Embryonic facial prominence (tissue), 1 donor: ENCODE results near the gene IQSEC3.
"Not testable (repeated sequence)": the region's sequence is repeated elsewhere in the genome, so short reads cannot be mapped to it uniquely, and the experiment has no call there.

Experiments used
- DNase-seq: peaks from one replicate; pipeline ENCODE4 v3.0.0-alpha.2; 2016; ENCODE audit errors: extremely low spot score

The IQSEC3 gene

DNA sequence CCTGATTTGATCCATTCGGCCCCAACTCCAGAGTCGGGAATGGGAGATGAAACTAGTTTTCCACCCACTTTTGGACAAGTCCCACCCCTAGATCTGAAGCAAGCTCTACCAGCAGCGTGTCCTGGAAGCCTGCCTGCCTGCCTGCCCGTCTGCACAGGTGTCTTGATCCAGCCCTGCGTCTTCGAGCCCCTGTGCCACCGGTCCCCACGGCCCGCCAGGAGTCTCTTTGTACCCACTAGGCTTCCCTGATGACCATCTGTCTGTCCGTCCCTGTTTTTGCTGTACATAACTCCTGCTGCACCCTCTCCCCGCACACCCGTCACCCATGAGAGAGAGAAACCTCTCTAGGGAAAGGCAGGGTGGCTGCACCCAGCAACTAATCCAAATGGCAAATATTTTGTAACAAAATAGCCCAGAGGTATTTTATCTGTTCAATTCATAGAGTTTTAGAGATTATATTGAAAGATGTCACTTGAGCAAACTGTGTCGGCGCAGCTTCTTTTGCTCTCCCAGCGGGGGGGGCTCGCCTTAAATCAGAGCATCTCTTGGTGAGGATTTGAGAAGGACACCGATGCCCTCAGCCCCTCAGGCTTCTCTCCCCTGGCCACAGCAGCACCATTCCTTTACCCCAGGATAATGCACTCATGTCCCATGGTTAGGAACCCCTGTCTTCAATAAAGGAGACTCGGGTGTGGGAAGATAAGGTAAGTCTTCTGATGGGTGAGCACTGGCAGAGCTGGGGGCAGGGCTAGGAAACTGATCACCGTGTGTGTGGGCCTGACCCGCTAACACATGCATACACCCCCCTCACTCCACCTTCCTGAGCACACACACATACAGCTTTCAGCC is 111.6 kb downstream of the IQSEC3 start:
- no peak for DNase-seq

DNA sequence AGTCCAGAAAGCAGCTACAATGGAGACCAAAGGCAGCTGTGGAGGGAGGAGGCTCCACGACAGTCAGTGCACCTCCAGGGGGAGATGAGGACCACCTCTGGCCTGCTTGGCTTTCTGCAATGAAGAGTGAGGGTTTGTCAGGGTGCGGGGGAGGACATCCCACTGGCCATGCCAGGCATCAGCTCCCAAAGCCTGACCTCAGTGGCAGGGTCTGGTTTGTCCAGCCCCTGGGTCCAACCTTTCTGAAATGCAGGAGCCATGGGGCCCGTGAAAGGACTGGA is 112.2 kb downstream of the IQSEC3 start:
- DNase-seq, result no peak

DNA sequence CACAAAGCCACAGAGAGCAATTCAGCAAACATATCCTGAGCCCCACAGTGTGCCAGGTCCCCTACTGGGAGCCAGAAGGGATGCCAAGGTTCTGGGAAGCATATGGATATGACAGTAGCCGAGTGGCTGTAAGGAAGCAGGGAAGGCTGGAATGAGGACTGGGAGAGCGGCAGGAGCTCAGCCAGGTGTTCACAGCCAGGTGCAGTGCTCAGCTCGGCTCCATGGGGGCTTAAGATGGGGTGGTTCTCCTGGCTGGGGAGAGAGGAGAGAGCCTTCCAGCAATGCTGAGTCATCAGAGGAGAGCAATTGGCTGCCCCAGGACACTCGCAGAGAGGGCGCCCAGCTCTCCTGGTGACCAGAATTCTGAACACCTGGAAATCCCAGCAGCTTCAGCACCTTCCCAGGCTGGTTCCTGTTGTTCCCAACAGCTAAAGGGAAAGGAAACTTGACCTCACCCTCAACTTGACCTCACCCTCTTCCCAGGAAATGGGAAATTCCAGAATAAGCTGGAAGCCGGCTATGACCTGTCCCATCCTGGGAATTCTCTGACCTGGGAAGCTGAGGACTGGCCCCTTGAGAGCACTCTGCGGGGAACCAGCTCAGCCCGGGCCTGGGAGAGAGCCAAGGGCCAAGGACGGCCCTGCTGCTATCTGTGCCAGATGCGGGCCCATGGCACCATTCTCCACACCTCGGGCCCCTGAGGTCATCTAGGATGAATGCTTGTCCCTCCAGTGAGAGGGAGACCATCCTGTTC is 112.7 kb downstream of the IQSEC3 start:
- no peak for DNase-seq

DNA sequence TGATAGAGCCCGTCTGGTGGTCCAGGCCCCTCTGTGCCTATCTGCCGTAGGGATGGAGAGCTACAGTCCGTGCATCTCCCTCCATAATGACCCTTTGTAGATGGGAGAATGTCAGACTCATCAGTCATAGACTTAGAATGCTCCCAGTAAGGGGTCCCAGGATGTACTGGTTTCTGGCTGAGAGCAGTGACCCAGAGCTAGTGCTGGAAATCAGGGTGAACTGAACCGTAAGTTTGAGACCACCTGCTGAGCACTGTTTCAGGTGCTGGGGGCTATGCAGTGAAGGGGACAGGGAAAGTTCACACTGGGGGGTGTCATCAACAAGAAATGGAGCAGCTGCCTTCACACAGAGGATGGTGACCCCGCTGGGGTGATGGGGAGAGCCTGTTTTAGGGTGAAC is 113.3 kb downstream of the IQSEC3 start:
- no peak for DNase-seq

DNA sequence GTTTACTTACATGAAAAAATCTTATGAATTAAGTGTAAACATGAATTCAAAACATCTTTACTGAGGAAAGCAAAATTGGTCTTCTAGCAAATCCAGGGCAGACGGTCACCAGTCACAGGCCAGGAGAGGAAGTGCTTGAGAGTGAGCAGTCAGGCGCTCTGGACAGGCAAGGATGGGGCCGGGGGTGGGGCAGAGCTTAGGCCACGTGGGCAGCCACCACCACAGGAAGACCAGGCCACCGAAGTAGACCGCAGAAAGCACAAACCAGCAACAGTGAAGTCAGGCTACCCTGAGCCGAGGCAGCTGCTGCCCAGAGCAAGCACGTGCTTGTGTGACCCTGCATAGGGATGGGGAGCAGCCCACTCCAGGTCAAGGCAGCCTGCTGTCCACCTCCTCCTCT is 113.9 kb downstream of the IQSEC3 start:
- DNase-seq, result no peak

DNA sequence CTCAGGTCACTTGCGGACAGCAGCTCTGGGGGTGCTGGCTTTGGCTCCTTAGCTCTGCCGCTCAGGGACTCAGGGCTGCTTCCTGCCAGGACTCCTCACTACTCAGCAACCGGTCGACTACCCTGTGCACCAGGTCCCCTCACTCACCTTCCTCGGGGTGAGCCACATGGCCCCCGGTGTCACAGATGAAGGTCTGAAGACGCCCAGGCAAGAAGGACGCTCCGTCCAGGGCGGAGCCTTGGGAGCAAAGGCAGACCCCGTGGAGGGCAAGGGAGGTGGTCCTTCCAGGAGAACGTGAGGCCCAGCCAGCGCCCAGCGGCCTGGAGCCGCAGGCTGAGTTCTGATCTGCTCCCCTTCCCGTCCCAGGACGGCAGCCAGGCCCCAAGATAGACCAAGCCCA is 115.4 kb downstream of the IQSEC3 start:
- no peak for DNase-seq

DNA sequence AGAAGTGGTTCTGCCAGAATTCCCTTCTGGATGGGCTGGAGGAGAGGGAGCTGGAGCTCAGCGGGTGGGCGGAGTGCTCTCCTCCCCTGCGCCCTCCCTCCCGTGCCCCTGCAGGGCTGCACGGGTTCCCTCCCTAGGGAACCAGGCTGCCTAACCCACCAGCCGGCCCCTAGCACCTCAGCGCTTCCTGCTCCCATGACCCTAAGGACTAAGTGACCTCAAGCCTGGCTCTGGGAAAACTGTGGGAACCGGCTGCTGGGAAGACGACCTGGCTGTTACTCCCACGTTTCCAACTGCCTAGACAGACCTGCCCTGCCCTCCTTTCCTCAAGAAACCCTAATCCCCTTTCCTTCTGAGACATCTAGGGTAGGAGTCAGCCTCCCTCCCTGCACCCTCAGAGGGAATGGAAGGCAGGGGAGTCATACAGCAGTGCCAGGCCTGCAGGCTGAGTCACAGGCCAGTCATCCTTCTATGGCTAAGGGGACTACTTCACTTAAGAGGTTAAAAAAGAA is 115.9 kb downstream of the IQSEC3 start:
- no peak for DNase-seq

DNA sequence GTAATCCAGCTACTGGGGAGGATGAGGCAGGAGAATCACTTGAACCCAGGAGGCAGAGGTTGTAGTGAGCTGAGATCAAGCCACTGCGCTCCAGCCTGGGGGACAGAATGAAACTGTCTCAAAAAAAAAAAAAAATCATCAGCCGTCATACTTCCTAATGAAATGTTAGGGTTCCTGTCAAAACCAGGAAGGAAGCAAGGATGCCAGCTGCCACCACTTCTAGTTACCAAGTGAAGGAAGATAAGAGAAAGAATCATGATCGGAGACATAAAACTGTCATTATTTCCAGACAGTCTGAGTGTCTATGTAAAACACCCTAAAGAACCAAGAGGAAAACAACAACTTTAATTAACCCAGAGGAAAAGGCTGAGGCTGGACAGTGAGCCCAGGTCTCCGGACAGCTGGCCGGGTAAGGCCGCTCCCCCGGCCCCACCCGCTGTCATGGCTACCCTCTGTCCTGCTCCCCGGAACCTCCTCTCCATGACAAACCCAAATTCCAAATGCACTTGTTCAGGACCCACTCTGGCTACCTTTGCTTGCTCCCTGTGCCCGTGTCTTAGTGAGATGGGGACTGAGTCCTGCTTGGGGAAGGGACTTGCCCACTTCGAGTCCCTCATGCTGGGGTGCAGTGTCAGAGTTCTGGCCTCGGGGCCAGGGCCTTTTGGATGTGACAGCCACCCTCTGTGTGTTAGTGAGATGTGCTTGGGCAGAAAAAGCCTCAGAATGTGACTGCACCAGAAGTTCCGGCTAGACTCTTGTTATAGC is 118.4 kb downstream of the IQSEC3 start:
- no peak for DNase-seq

DNA sequence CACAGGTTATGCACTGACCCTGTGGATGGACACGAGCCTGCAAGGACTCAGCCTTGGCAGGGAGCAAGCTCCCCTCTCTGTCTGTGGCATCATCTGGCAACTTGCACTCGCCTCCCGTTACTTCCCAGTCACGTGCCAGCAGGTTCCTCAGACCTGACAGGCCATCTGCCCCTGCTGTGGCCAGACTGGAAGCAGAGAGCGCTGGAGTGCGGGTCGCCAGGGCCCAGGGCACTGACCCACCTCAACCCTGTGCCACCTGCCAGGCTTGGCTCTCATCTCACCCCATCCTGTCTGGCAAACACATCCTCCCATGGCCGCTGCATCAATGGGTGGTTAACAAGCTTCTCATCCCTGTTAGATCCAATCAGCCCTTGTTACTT is 119.0 kb downstream of the IQSEC3 start:
- DNase-seq, result no peak

DNA sequence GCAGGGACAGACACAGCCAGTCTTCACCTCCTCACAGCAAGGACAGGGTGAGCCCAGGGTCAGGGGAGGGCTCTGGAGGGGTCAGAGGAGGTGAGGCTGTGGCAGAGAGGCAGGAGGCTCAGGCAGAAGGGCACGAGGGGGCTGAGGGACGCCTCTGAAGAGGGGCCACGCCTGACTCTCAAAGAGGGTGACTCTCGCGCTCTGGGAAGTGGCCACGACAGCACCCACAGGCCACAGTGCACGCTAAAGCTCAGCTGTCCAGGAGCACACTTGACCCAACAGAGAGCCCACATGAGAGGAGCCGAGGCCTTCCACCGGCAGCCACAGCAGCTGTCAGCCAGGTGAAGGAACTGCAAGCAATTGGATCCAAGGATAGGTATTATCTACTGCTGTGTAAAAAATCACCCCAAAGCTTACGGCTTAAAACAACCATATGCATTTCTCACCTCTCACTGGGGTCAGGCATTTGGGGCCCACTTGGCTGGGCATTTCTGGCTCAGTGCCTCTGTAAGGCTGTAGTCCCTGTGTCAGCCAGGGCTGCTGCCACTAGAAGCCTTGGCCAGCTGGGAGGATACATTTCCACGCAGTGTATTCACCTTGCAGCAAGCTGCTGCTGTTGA is 119.5 kb downstream of the IQSEC3 start:
- no peak for DNase-seq

DNA sequence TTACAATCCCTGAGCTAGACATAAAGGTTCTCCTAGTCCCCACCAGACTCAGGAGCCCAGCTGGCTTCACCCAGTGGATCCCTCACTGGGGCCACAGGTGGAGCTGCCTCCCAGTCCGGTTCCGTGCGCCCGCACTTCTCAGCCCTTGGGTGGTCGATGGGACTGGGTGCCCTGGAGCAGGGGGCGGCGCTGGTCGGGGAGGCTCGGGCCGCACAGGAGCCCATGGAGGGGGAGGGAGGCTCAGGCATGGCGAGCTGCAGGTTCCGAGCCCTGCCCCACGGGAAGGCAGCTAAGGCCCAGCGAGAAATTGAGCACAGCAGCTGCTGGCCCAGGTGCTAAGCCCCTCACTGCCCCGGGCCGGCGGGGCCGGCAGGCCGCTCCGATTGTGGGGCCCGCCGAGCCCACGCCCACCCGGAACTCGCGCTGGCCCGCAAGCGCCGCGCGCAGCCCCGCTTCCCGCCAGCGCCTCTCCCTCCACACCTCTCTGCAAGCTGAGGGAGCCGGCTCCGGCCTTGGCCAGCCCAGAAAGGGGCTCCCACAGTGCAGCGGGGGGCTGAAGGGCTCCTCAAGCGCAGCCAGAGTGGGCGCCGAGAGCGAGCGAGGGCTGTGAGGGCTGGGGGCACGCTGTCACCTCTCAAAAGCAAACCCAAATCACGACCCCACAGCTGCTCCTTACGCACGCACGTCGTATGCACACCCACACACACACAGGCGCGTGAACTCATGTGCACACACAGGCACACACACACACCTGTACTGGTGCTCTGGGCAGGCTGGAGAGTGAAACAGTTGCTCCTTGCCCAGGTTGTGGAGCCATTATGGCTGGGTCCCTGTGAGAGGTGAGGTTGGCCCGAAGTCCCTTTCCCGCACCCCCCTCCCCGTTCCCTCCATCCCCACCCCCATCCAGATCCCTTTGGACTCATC is 121.7 kb downstream of the IQSEC3 start:
- DNase-seq, result not testable (repeated sequence)

DNA sequence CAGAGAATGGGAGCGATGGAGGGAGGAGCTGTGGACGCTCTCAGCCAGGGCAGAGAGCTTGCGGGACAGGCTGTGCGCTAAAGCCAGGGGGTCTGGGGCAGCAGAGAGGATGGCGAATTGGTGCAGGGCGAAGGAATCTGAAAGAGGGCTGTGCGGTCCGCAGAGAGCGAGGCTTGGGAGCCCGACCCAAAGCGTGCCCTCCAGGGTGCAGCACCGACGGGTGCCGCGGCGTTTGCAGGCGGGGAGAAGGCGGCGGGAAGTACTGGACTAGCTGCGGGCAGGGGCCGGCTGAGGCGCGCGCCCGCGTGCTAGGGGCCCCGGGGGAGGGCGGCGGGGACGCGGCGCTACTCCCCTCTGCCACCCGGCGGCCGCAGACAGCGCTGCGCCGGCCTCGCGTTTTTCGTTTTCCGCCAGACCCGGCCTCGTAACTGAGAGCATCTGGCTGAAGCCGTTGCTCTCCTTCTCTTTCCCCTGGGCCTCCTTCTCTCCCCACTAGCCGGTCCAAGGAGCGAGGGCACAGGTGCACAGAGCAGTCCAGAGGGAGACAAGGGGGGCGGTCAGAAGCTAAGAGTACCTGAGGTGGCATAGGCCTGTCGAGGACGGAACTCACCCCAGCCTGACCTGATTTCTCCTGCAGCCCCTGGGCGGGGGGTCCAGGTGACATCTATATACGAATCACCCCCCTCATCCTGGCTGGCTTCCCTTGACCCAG is 122.5 kb downstream of the IQSEC3 start:
- DNase-seq, result peak; percentile 24

DNA sequence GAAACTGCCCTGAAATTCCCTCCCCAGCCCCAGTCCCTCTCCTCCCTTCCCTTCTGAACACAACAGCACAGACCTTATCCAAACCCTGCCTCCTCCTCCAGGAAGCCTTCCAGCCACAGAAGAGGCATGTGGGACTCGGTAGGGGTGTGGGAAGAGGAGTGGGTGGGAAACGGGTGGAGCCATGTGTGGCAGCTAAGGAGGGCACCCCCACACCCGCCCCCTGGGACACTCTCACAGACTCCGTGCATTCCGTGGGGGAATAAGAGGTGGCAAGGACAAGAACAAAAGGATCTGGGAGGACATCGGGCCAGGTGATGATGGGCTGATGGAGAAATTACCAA is 123.0 kb downstream of the IQSEC3 start:
- DNase-seq, result no peak

DNA sequence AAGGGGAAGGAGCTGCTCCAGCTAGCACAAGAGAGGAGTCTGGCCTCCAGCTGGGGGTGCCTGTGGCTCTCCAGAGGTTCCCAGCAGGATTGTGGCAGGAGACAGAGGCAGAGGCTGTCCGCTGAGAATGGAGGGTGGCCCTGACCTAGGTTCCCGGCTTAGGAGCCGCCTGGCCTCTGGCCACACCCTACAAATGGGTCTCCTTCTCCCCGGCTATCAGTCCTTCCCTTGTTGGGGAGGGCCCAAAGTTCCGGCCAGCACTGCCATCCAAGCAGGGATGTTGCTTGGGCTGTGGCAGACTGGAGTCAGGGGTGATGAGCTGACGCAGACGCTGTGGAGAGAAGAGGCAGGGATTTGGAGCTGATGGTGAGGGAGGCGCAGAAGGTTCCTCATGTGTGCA is 124.3 kb downstream of the IQSEC3 start:
- no peak for DNase-seq

DNA sequence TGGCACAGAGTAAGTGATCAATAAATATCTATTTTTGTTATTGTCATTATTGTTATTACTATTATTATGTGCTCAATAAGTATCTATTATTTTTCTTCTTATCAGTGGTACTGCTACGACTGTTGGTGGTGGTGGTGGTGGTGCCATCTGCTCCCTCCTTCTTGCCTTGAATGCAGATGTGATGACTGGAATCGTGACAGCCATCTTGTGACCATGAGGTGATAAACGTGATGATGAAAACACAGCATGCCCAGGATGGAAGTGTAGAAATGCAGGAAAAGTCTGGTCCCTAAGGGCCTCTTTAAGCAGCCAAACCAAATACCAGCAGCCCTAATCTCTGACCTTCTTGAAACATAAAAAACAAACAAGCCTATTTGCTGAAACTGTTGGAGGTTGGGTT is 125.0 kb downstream of the IQSEC3 start:
- no peak for DNase-seq

DNA sequence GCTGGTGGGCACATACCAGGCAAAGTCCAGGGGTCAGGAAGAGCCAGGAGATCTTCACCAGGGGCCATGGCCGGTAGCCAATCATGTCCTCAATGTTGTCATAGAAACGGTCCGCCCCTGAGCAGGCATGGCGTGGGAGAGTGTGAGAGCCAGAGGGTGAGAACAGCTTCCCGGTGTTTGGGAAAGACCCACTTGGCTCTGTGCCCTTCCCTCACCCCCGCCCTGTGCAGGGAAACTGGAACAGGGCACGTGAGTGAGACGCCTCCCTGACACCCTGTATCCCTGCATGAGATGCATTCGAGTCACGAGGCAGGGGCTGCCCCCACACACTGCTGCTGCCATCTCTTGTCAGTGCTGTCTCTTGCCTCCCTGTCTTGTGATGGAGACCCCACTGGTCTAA is 126.7 kb downstream of the IQSEC3 start:
- DNase-seq, result no peak

DNA sequence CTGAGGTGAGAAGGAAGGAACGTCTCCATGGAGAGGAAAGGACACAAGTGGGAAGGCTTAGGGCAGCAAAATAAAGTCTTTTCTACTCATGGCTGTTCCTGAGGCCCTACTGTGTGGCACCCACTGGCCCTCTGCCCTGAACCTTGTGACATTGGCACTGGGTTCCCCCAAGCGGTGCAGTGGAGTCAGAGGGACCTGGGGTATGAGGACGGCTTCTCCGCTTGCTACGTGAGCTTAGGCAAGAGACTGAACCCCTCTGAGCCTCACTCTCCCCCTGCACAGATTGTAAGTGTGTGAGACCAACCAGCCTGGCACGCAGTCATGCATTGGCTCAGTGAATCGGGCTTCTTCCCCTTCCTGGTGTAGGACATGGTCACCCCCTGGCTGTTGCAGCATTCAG is 127.7 kb downstream of the IQSEC3 start:
- DNase-seq, result no peak

DNA sequence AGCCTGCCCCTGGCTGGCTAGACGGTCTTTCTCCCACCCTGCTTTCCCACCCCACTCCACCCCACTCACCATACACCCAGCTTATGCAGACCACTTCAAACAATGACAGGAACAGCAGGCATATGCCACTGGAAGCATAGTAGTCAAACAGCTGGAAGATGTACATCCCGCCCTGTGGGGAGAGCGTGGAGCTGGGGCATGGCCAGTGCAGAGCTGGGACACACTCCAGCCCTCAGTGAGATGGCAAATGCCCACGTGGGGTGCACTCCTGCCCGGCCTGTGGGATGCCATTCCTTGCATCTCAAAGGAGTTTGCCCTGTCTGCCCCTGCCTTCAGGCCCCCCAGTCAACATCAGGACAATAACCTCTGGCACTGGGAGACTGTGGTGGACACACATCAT is 128.6 kb downstream of the IQSEC3 start:
- DNase-seq, result no peak

DNA sequence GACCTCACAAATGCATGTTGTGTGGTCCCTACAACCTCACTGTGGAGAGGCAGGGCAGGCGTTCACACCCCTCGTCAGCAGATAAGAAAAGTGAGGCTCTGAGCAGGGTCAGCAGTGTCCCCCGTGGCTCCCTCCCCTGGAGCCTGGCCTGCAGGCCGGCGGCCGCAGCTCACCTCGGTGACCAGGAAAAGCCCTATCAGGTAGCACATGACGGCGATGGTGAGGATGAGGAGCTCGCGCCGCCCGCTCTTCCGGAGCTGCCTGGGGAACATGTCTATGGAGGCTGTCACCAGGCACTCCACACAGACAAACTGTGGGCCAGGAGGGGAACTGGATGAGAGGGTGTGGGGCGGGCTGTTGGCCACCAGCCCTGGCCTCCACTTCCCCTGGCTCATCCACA is 129.4 kb downstream of the IQSEC3 start:
- DNase-seq, result no peak

DNA sequence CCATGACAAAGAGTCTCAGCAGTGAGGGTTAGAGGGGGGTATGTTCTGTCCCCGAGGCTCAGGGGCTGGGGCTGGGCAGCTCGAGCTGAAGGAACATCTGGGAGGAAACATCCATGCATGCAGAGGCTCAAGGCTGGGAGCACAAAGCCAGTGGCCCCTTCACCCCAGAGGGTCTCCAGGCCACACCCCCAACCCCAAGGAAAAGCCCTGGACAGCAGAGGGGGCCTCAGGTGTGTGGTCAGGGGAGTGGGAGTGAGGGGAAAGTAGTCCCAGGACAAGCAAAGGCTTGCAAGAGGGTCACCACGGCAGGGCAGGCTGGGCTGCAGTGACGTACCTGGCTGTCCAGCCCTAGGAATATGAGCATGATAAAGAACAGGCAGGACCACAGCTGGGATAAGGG is 129.9 kb downstream of the IQSEC3 start:
- DNase-seq, result no peak

DNA sequence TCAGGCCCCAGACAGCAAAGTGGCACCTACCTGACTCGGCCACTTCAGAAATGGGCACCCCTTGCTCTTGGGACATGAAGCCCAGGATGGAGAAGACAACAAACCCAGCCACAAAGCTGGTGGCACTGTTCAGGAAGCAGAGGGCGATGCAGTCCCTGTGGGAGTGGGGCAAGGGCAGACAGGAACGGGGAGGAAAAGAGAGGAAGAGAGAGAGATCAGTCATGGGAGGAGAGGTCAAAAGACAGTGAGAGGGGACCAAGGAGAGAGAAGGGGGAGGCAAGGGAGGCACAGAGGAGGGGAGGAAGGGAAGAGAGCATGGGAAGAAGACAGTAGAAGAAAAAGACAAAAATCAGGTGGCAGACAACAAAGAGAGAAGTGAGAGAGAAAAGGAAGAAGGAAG is 130.8 kb downstream of the IQSEC3 start:
- DNase-seq, result no peak
